ENCODE measurements around the gene SLC25A22.
A peak's percentile ranks its signal among the peaks of the same experiment; 100 is the strongest.

SLC25A22 gene

DNA sequence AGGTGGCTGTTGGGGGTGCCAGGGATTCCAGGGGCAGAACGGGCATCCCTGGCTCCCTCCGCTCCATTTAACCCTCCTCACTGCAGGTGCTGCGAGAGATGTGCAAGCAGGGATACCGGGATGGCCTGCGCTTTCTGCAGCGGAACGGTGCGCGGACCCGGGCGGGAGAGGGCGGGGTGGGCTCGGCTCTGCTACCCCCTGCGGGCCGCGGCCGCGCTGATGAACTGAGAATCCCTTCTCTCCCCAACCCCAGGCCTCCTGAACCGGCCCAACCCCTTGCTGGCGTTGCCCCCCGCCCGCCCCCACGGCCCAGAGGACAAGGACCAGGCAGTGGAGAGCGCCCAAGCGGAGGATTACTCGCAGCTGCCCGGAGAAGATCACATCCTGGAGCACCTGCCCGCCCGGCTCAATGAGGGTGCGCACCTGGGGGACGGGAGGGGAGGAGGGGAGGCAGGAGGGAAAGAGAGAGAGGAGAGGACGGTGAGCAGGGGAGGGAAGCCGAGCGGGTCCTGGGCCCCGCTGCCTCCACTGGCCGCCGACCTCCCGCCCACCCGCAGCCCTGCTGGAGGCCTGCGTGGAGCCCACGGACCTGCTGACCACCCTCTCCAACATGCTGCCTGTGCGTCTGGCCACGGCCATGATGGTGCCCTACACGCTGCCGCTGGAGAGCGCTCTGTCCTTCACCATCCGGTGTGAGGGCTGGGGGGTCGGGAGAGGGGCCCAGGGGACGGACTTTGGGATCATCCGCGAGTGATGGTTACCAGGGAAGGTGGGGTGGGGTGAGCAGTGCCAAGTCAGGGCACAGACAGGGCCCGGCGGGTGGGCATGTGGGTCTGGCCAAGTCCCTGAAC, 25.6 kb upstream of the SLC25A22 start:
- DNase-seq (ENCODE audit: low read depth in 2 of 2): no peak

- DNase-seq (ENCODE audit: low read depth in 2 of 2): no peak
Observed at GRCh38 chr11:821512-822371, 23.7 kb upstream of the SLC25A22 start.

DNA sequence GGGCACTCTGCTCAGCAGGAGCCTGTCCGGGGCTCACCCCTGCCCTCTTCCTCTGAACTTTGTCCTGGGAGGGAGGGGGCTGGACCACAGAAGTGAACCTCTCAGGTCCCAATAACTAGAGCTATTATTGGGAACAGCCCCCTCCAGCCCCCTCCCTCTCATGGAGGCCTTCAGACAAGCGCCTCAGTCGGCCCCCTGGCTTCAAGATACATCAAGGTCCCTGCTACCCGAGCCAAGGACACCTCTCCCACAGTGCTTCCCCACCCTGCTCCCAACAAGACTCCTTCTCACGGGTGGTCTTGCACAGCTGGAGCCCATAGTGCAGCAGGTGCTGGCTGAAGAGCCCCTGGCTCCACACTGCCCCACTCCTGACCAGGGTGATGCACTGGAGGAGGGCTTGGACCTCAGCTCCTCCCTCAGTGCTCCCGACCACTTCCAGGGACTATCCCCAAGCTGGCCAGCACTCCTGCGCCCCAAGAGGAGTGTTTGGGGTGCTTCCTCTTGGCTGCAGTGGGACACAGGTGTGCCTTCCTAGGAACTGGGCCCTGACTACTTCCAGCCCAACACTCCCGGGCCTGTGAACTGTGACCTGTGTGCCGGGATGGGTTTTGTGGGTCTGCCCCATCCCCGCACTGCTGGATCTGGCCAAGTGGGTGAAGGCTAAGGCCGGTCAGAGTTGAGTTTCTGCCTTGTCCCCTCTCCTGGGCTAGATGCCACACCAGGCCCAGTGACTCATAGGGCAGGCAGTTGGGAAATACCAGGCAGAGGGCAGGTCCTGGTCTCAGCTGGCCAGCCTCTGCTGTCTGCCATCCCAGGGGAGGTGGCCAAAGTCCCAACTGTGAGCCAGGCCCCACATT, 22.8 kb upstream of the SLC25A22 start:
- no peak for DNase-seq (ENCODE audit: low read depth in 2 of 2)

DNA sequence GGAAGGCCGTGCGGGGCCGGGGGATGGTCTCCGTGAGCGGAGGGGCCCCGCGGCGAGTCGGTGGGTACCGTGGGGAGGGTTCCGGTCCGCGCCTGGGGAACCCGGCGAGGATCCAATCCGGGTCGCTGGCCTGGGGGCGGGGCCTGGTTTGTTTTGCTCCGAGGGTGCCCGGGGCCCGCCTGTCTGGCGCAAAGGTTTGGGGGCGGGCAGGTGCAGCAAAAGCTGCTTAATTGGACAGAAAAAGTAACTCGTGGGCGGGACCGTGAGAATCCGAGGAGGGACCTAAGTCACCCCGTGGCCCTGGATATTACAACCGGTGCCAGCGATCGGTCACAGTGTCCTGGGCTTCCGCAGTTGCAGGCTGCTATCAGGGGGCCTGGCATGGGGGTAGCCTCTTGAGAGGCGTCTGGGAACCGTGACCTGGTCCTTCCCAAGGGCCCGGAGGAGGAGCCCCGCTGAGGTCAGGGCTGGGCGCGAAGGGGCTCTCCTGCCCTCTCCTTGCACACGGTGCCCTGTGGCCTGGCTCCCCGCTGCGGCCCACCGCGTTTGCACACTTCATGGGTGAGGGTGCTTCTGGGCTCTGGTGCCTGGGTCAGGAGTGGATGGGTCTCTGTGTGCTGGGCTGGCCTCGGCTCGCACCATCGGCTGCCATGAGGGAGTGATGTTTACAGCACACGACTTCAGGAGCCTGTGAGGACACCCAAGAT, 22.0 kb upstream of the SLC25A22 start:
- DNase-seq (ENCODE audit: low read depth in 2 of 2): peak; percentile 87 to 90

- DNase-seq (ENCODE audit: low read depth in 2 of 2): peak; percentile 83 to 88
Observed at GRCh38 chr11:819129-819931, 21.2 kb upstream of the SLC25A22 start.

DNA sequence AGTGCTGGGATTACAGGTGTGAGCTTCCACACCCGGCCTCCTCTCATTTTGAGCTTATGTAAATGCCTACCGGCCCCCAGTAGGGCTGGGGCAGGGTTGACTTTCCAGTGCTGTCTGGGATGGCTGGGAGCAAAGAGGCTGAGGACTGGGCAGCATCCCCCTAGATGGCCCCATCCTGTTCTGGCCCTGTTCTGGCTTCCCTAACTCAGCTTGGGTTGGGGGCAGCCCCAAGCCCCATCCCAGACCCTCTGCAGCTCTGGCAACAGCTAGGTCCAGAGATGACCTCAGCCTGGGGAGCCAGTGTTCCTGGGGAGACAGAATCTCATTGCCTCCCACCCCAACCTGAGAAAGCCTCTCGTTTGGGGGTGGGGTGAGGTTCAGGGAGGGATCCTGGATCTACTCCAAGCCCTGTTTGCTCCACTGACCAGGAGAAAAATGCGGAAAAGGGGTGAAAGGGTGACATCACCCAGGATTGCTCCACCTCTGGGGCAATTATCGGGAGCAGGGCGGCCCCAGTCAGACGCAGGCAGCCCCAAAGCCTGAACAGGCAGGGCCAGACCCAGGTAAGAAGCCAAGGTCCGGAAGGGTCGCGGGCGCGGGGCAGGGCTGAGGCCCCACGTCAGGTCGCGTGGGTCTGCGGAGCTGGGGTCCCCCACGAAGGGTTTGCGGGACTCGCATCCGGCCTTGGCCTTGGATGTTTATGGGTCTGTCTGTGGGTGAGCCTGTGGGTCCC, 20.5 kb upstream of the SLC25A22 start, which contains the start of gene PNPLA2:
TSS of gene PNPLA2 (plus strand) at position 519 of the 733 bp plus-strand sequence. CDS start 805 bp downstream, outside the sequence.
- DNase-seq (ENCODE audit: low read depth in 2 of 2): no peak

- no peak for DNase-seq (ENCODE audit: low read depth in 2 of 2)
Observed at GRCh38 chr11:816433-816779, 18.3 kb upstream of the SLC25A22 start.

DNA sequence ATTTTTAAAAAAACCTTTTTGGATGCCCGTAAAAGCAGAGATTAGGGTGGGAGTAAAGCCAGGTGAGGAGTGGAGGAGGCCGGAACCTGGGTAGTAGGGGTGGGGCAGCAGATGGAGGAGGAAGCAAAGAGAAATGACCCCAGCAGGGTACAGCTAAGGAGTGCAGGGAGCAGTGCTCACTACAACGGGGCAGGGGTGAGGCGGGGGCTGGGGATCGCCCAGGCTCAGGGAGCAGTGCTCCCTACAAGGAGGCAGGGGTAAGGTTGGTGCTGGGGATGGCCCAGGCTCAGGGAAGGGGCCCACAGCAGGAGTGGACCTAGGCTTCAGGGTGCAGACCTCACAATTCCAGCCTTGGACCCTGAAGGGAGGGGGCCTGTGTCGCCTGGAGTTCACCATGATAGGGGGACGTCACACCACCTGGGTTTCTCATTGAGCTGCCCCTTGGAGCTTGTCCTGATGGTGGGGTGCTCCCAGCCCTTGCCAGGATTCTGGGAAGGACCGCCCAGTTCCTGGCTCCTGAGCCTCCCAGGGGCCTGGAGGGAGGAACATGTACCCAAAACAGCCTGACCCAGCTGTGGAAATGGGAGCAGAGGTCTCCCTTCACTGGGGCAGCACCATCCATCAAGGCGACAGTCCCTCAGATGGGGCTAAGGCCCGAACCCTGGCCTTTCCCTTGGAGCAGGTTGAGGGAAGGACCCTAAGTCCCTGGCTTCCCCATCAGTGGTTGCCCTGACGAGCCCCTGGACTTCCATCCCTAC, 17.8 kb upstream of the SLC25A22 start:
- DNase-seq (ENCODE audit: low read depth in 2 of 2): no peak

GRCh38 chr11:813456-814096, 15.5 kb upstream of the SLC25A22 start:
- no peak for DNase-seq (ENCODE audit: low read depth in 2 of 2)

DNA sequence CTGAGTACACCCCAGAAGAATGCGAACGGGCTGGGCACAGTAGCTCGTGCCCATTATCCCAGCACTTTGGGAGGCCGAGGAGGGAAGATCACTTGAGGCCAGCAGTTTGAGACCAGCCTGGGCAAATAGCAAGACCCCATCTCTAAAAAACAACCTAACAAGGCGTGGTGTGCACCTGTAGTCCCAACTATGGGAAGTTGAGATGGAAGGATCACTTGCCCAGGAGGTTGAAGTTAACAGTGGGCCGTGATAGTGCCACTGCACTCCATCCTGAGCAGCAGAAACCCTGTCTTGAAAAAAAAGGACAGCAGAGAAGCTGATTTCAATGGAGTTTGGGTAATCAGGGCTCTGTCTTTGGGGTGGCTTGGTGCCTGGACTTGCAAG, 15.0 kb upstream of the SLC25A22 start:
- no peak for DNase-seq (ENCODE audit: low read depth in 2 of 2)

GRCh38 chr11:812390-812789, 14.3 kb upstream of the SLC25A22 start:
- DNase-seq (ENCODE audit: low read depth in 2 of 2): no peak

GRCh38 chr11:811446-812245, 13.6 kb upstream of the SLC25A22 start:
- DNase-seq (ENCODE audit: low read depth in 2 of 2): no peak

GRCh38 chr11:810040-810567, 12.0 kb upstream of the SLC25A22 start:
- no peak for DNase-seq (ENCODE audit: low read depth in 2 of 2)

DNA sequence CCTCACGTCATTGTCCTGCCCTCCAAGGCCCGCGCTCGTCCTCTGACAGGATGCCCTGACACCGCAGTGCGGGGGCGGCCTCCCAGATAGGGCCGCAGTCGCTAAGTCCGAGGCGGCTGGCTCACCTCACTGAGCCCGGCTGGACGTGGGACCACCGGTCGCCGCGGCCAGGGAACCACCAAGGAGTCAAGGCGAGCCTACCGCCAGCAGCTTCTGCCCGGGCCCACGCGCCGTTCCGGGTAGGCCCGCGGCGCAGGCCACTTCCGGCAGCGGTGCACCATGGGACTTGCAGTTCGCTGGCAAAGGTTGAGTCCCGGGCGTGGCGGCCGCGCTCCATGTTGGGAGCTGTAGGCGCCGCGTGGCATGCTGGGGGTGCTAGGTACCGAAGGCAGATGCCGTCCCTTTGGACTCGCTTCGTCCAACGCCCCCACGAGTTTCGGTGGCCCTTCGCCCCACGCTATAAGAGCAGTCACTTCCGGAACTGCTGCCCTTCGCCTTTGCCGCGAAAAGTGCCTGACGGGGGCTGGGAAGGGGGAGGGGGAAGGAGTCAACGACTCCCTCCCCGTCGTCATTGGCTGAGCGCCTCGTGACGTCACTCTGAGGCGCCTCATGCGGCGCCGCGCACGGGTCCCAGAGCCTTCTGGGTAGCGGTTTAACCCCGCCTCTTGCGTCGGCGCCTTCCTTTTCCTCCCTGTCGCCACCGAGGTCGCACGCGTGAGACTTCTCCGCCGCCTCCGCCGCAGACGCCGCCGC, 11.4 kb upstream of the SLC25A22 start, which contains the start of gene RPLP2:
TSS of gene RPLP2 (plus strand) at position 681 of the 753 bp plus-strand sequence. CDS start 268 bp downstream, outside the sequence.
- DNase-seq (ENCODE audit: low read depth in 2 of 2): peak; percentile 95 to 97

GRCh38 chr11:808427-809286, 10.6 kb upstream of the SLC25A22 start:
- no peak for DNase-seq (ENCODE audit: low read depth in 2 of 2)

DNA sequence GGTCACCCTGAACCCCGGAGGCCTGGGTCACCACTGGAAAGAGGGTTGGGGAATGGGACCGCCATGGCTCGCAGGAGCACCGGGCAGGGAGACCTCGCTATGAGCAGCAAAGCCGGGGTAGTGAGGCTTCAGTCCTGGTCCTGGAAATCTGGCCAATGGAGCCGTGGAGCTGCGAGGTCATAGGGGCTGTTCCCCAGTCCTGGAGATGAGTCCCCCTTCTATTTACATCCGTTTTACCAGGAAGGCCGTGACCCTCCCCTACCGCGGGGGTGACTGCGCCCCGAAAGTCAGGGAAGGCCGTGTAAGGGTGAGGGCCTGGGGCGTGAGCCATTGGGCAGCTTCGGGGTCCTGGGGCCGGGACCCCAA, 6.5 kb upstream of the SLC25A22 start:
- DNase-seq (ENCODE audit: low read depth in 2 of 2): no peak

All from stimulated activated CD8-positive, alpha-beta memory T cell treated with anti-CD3 and anti-CD28 coated beads, Interleukin-7, amount 100 ng/mL, for 1 hour (primary cell).